Astrocyte of the spinal cord (primary cell): ENCODE measurements around the gene EEPD1.

Source experiments
- DNase-seq: peaks from one replicate; pipeline ENCODE4 v3.0.0; 2011; ENCODE audit warnings: low read depth, low spot score
- H3K4me3 ChIP-seq: 2 replicates; pipeline ENCODE4 v1.5.1; 2011; ENCODE audit warnings: low read depth, mild to moderate bottlenecking, low read length, moderate library complexity
- CTCF ChIP-seq: IDR thresholded peaks from 2 replicates; pipeline ENCODE4 v1.5.1; 2012; ENCODE audit warnings: low read depth, mild to moderate bottlenecking, low read length, inconsistent platforms
- in situ Hi-C: cut with HindIII; loops from 2 replicates; pipeline ENCODE4 v1.10.0; 2017; ENCODE audit warnings: low sequenced_read_pairs

EEPD1 gene

GRCh38 chr7:36182854-36183604 lies 30.0 kb downstream of the EEPD1 start:
- no peak for DNase-seq
- no peak overlapping the region for H3K4me3 ChIP-seq
- TF ChIP-seq CTCF, result no peak
- in situ Hi-C loops, result no loop called here

GRCh38 chr7:36185092-36185491 lies 32.0 kb downstream of the EEPD1 start:
- no peak for TF ChIP-seq CTCF
- in situ Hi-C loops, result no loop called here

GRCh38 chr7:36185756-36186155 lies 32.7 kb downstream of the EEPD1 start:
- no peak for DNase-seq
- in situ Hi-C loops, result no loop called here

More at GRCh38 chr7:36185092-36185491, 32.0 kb downstream of the EEPD1 start:
- no peak overlapping the region for H3K4me3 ChIP-seq
- DNase-seq, result no peak

GRCh38 chr7:36186359-36187121 lies 33.5 kb downstream of the EEPD1 start:
- H3K4me3 ChIP-seq, result no peak overlapping the region
- no peak for TF ChIP-seq CTCF
- DNase-seq, result no peak
- in situ Hi-C loops, result no loop called here

More at GRCh38 chr7:36185756-36186155, 32.7 kb downstream of the EEPD1 start:
- no peak overlapping the region for H3K4me3 ChIP-seq
- TF ChIP-seq CTCF, result no peak

GRCh38 chr7:36188266-36188665 lies 35.2 kb downstream of the EEPD1 start:
- in situ Hi-C loops, result no loop called here
- DNase-seq, result no peak
- TF ChIP-seq CTCF, result no peak
- H3K4me3 ChIP-seq, result no peak overlapping the region

- no peak for DNase-seq
- in situ Hi-C loops, result no loop called here
- TF ChIP-seq CTCF, result no peak
- H3K4me3 ChIP-seq, result no peak overlapping the region
Measured at GRCh38 chr7:36188906-36189305, 35.9 kb downstream of the EEPD1 start.
